Neural cell (in vitro differentiated cells): Measurements from ENCODE around the gene PRDM4. TPM values are rescaled to one million over a fixed set of nuclear protein-coding genes. Genes with fewer than 3 reads are reported as not detected.
"Not testable (repeated sequence)": the region's sequence is repeated elsewhere in the genome, so short reads cannot be mapped to it uniquely, and the experiment has no call there.

ENCODE experiments used
- H2AFZ ChIP-seq: fragments of 200-600, 300-800 bp; sonication (generic), shearing (Covaris generic); 2 replicates; pipeline ENCODE4 v1.6.0; 2014; ENCODE audit warnings: low read depth, mild to moderate bottlenecking, antibody characterized with exemption, low read length, moderate library complexity
- H3F3A ChIP-seq: fragments of 200-600 bp; shearing (Covaris generic); 2 replicates; pipeline ENCODE4 v1.6.1; 2016; ENCODE audit warnings: mild to moderate bottlenecking, moderate library complexity, mixed read lengths, antibody characterized with exemption, low read length; ENCODE audit not compliant: insufficient read depth, poor library complexity, severe bottlenecking
- H3K27ac ChIP-seq: fragments of 200-600, 300-800 bp; sonication (generic), shearing (Covaris generic); 2 replicates; pipeline ENCODE4 v1.5.1; 2014; ENCODE audit warnings: mild to moderate bottlenecking, low read length, moderate library complexity
- H3K27me3 ChIP-seq: fragments of 300-800, 200-600 bp; sonication (generic), shearing (Covaris generic); 2 replicates; pipeline ENCODE4 v1.6.0; 2014; ENCODE audit warnings: mild to moderate bottlenecking, low read depth, low read length, moderate library complexity; ENCODE audit not compliant: insufficient read depth
- H3K36me3 ChIP-seq: fragments of 300-800, 200-600 bp; sonication (generic), shearing (Covaris generic); 2 replicates; pipeline ENCODE4 v1.5.1; 2014; ENCODE audit warnings: mild to moderate bottlenecking, antibody characterized with exemption, low read length, moderate library complexity; ENCODE audit not compliant: insufficient read depth
- H3K4me2 ChIP-seq: fragments of 300-800, 200-600 bp; sonication (generic), shearing (Covaris generic); 2 replicates; pipeline ENCODE4 v1.6.0; 2014; ENCODE audit warnings: mild to moderate bottlenecking, low read length
- H3K4me3 ChIP-seq: fragments of 300-800, 200-600 bp; sonication (generic), shearing (Covaris generic); 2 replicates; pipeline ENCODE4 v1.5.1; 2014; ENCODE audit warnings: mild to moderate bottlenecking, low read length, moderate library complexity
- H3K79me2 ChIP-seq: fragments of 200-600 bp; shearing (Covaris generic); replicated peaks from 2 replicates; pipeline ENCODE4 v1.6.0; 2014; ENCODE audit warnings: mild to moderate bottlenecking, low read length, moderate library complexity; ENCODE audit not compliant: insufficient read depth
- H3K9ac ChIP-seq: fragments of 300-800, 200-600 bp; sonication (generic), shearing (Covaris generic); 2 replicates; pipeline ENCODE4 v1.6.1; 2016; ENCODE audit warnings: mild to moderate bottlenecking, low read length, mixed read lengths
- H3K9me2 ChIP-seq: fragments of 200-600 bp; shearing (Covaris generic); 2 replicates; pipeline ENCODE4 v1.6.1; 2016; ENCODE audit warnings: mild to moderate bottlenecking, low read length, mixed read lengths; ENCODE audit not compliant: insufficient read depth
- H3K9me3 ChIP-seq: fragments of 200-600, 300-800 bp; sonication (generic), shearing (Covaris generic); 2 replicates; pipeline ENCODE4 v1.6.1; 2016; ENCODE audit warnings: mild to moderate bottlenecking, mixed run types, low read length, moderate library complexity, mixed read lengths
- H4K20me1 ChIP-seq: fragments of 200-600 bp; shearing (Covaris generic); 2 replicates; pipeline ENCODE4 v1.6.1; 2016; ENCODE audit warnings: mild to moderate bottlenecking, mixed run types; ENCODE audit not compliant: insufficient read depth
- CTCF ChIP-seq: fragments of 450-650 bp; IDR thresholded peaks from 2 replicates; pipeline ENCODE4 v1.5.1; 2014; ENCODE audit warnings: antibody characterized with exemption, mild to moderate bottlenecking, moderate library complexity; ENCODE audit not compliant: poor library complexity, severe bottlenecking
- EP300 ChIP-seq: fragments of 450-650 bp; conservative IDR thresholded peaks from 2 replicates; pipeline ENCODE4 v1.6.1; 2014; ENCODE audit warnings: antibody characterized with exemption, mild to moderate bottlenecking, moderate library complexity; ENCODE audit not compliant: poor library complexity, severe bottlenecking
- EZH2 ChIP-seq: fragments of 200-600, 300-800 bp; shearing (Covaris generic), sonication (generic); IDR thresholded peaks from 2 replicates; pipeline ENCODE4 v1.6.1; 2014; ENCODE audit warnings: antibody characterized with exemption, low read length, borderline replicate concordance, mild to moderate bottlenecking; ENCODE audit not compliant: insufficient read depth, poor library complexity, severe bottlenecking
- MXI1 ChIP-seq: fragments of 450-650 bp; conservative IDR thresholded peaks from 2 replicates; pipeline ENCODE4 v1.6.1; 2014; ENCODE audit warnings: antibody characterized with exemption, mild to moderate bottlenecking; ENCODE audit not compliant: poor library complexity, severe bottlenecking
- POLR2AphosphoS5 ChIP-seq: IDR thresholded peaks from 2 replicates; pipeline ENCODE4 v1.6.1; 2012
- RAD21 ChIP-seq: fragments of 450-650 bp; conservative IDR thresholded peaks from 2 replicates; pipeline ENCODE4 v1.6.1; 2014; ENCODE audit warnings: antibody characterized with exemption, mild to moderate bottlenecking, moderate library complexity
- REST ChIP-seq: IDR thresholded peaks from 2 replicates; pipeline ENCODE4 v1.6.1; 2012; ENCODE audit warnings: borderline replicate concordance
- SMC3 ChIP-seq: fragments of 450-650 bp; conservative IDR thresholded peaks from 2 replicates; pipeline ENCODE4 v1.6.1; 2014; ENCODE audit warnings: antibody characterized with exemption, mild to moderate bottlenecking, moderate library complexity; ENCODE audit not compliant: poor library complexity
- TAF1 ChIP-seq: IDR thresholded peaks from 2 replicates; pipeline ENCODE4 v1.6.1; 2012; ENCODE audit warnings: low read depth
- polyA plus RNA-seq: library from polyadenylated mRNA; depleted of rRNA; stranded (reverse); fragments of >200 nt; gene quantifications from 2 replicates; pipeline ENCODE4 v1.2.3, GENCODE V29; 2014

Gene PRDM4
- polyA plus RNA-seq, 1 donor from 2014 or later, result 46.0 TPM

GRCh38 chr12:107730618-107731341 is 30.2 kb downstream of the PRDM4 start:
- TF ChIP-seq RAD21 (no peak), EP300 (no peak)
- no peaks in the 10 kb centered on the region for H3K27me3 ChIP-seq
- H3K36me3 ChIP-seq, result peaks cover under 1% of the 10 kb centered on the region
- no peaks in the 10 kb centered on the region for H3K79me2 ChIP-seq
- no peak overlapping the region for H3K4me2 ChIP-seq
- H3K9ac ChIP-seq, result no peak overlapping the region
- H3K9me2 ChIP-seq, result no peaks in the 10 kb centered on the region
- H3F3A ChIP-seq, result no peaks in the 10 kb centered on the region
- H3K27ac ChIP-seq, result no peak overlapping the region
- no peaks in the 10 kb centered on the region for H3K9me3 ChIP-seq
- no peak overlapping the region for H2AFZ ChIP-seq
- H4K20me1 ChIP-seq, result no peaks in the 10 kb centered on the region
- no peak overlapping the region for H3K4me3 ChIP-seq

GRCh38 chr12:107727742-107728141 is 33.2 kb downstream of the PRDM4 start:
- H3K27me3 ChIP-seq, H3K36me3 ChIP-seq, H3F3A ChIP-seq, H3K4me2 ChIP-seq, H2AFZ ChIP-seq, H3K9ac ChIP-seq, H3K79me2 ChIP-seq, H4K20me1 ChIP-seq, H3K4me3 ChIP-seq, H3K9me3 ChIP-seq, H3K27ac ChIP-seq, H3K9me2 ChIP-seq: not testable (repeated sequence)

- H3K27ac ChIP-seq, H3K27me3 ChIP-seq, H3F3A ChIP-seq, H3K9me2 ChIP-seq, H3K9ac ChIP-seq, H4K20me1 ChIP-seq, H3K4me2 ChIP-seq, H2AFZ ChIP-seq, H3K9me3 ChIP-seq, H3K36me3 ChIP-seq, H3K4me3 ChIP-seq, H3K79me2 ChIP-seq: not testable (repeated sequence)
Measured at GRCh38 chr12:107727327-107727726, 33.6 kb downstream of the PRDM4 start.

- TF ChIP-seq MXI1 (no peak), RAD21 (no peak), EZH2 (no peak), CTCF (no peak), REST (no peak), SMC3 (no peak), EP300 (no peak), TAF1 (no peak), POLR2AphosphoS5 (no peak)
- H3K27ac ChIP-seq, result no peak overlapping the region
Measured at GRCh38 chr12:107718606-107719005, 42.3 kb downstream of the PRDM4 start.

More at GRCh38 chr12:107718606-107719005, 42.3 kb downstream of the PRDM4 start:
- H2AFZ ChIP-seq, result no peak overlapping the region
- no peaks in the 10 kb centered on the region for H3F3A ChIP-seq
- peaks cover 6% of the 10 kb centered on the region for H3K36me3 ChIP-seq
- H3K4me3 ChIP-seq, result no peak overlapping the region
- no peaks in the 10 kb centered on the region for H3K27me3 ChIP-seq
- H3K9me3 ChIP-seq, result no peaks in the 10 kb centered on the region
- no peaks in the 10 kb centered on the region for H3K9me2 ChIP-seq
- no peak overlapping the region for H3K4me2 ChIP-seq
- H3K79me2 ChIP-seq, result no peaks in the 10 kb centered on the region
- no peak overlapping the region for H3K9ac ChIP-seq
- no peaks in the 10 kb centered on the region for H4K20me1 ChIP-seq
